Dermis lymphatic vessel endothelial cell (primary cell): ENCODE measurements around the gene PWWP2A. TPM values are rescaled to one million over a fixed set of nuclear protein-coding genes. Genes with fewer than 3 reads are reported as not detected.

Experiments
- total RNA-seq: library from RNA; depleted of rRNA; stranded (reverse); fragments of >200 nt; gene quantifications from 2 replicates; pipeline ENCODE4 v1.2.1, GENCODE V29; 2014

Gene PWWP2A
- total RNA-seq, result 8.9 and 14.3 TPM in 2 replicates

GRCh38 chr5:160119142-160119904 lies at the start of gene PWWP2A:
Gene PWWP2A (minus strand): TSS chr5:160119450. CDS start chr5:160119388, 62 bp downstream.

Other genes with a start within 250 kb of the PWWP2A start
- gene ADRA1B, start 203.0 kb downstream of the PWWP2A start, total RNA-seq, result 0.11 TPM in 1 of 2 replicates, not detected in the other
- 37.0 and 54.5 TPM in 2 replicates for gene TTC1, start 110.3 kb downstream of the PWWP2A start, total RNA-seq
- gene FABP6, start 110.1 kb upstream of the PWWP2A start, total RNA-seq, result not detected in 2 replicates
- 4.0 and 6.6 TPM in 2 replicates for gene CCNJL, start 193.1 kb upstream of the PWWP2A start, total RNA-seq